Esophagus squamous epithelium (tissue), 4 donors: Measurements from ENCODE around the gene LDLRAD3.

Experiments used
- CTCF ChIP-seq, 6 experiments: fragments of 450-650 bp in 4 of 6; fragments of 200-600 bp in 2 of 6; sonication (generic) in 2 of 6; IDR thresholded peaks; one replicate each; pipeline ENCODE4 v1.5.1; 2016 to 2019; ENCODE audit warnings: antibody characterized with exemption in 6 of 6, mild to moderate bottlenecking in 4 of 6, moderate library complexity in 4 of 6
- POLR2A ChIP-seq, 4 donors: fragments of 450-650 bp; IDR thresholded peaks; one replicate each; pipeline ENCODE4 v1.6.1; 2017; ENCODE audit warnings: antibody characterized with exemption in 4 of 4, mild to moderate bottlenecking in 4 of 4, moderate library complexity in 3 of 4

DNA sequence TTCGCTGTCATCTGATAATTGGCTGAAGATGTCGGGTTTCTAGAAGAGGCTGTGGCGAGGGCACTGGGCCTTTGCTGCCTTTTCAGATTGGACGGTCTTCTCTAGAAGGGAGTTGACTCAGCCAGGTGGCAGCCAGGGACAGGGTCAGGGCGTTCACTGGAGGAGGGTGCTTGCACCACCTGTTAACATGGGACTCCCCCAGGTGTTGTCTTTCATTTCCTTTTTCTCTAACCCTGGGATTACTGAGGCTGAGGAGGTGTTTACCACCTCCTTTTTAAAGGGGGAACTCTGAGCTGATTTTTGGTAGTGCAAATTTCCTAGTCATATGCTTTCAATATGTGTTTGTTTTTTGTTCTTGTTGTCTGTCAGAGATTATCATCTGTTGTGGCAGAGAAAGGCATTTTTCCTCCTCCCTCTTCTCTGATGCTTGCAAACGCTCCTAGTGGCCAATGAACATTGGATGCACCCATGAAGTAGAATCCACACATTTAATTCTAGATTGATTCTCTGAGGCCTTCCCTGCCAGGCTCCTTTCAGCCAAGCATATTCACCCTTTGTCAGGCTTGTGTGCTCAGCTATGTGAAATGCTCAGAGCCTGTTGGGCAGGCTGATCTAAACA is 54.1 kb downstream of the LDLRAD3 start:
- TF ChIP-seq CTCF (IDR thresholded peaks at IDR 0.05) (no peak), POLR2A (IDR thresholded peaks at IDR 0.05) (no peak)
